K562 (cell line): ENCODE data around the gene MYCBPAP. TPM values are rescaled to one million over a fixed set of nuclear protein-coding genes. Genes with fewer than 3 reads are reported as not detected.

Experiments
- ATAC-seq: fragments of 200-7000 bp; cut with Tn5 transposase; 3 replicates; pipeline ENCODE4 v1.9.1; 2020; ENCODE audit warnings: moderate library complexity
- BruUV-seq: library from RNA; stranded (reverse); fragments of 400-500 nt; replicated peaks from 2 replicates; lab custom pipeline; 2021; lab: Mats Ljungman, UMichigan
- CTCF ChIA-PET: fragments of 300-600 bp; formaldehyde crosslinking; extraction: SDS; loops from one replicate; lab custom pipeline; 2021; ENCODE audit warnings: low intra/inter-chr PET ratio; lab: Yijun Ruan, JAX
- POLR2A ChIA-PET: fragments of 300-600, 350-650 bp; sonication (Branson Sonifier 250); formaldehyde crosslinking; extraction: SDS; loops from one replicate; lab custom pipeline; 2021; ENCODE audit warnings: antibody characterized with exemption, inconsistent platforms; lab: Yijun Ruan, JAX
- DNase-seq, 4 experiments: peaks; one replicate each; pipeline versions ENCODE4 v3.0.0 to v3.0.0-alpha.2; 2011 to 2018; ENCODE audit warnings: low spot score in 3 of 4, mixed read lengths in 3 of 4; ENCODE audit errors: extremely low read depth in 1 of 4
- FAIRE-seq: peaks from 2 replicates; lab custom pipeline; 2011; peaks lifted over from hg19 to GRCh38; lab: Jason Lieb, UNC
- H2AFZ ChIP-seq: 2 replicates; pipeline ENCODE4 v1.6.0; 2011; ENCODE audit warnings: low read depth, low read length, control low read depth, inconsistent platforms
- H3K27ac ChIP-seq: fragments of 200-600 bp; 3 replicates; pipeline ENCODE4 v1.8.0; 2011; ENCODE audit warnings: low read depth, mild to moderate bottlenecking, control low read depth, inconsistent platforms, low read length, moderate library complexity, mixed read lengths; ENCODE audit errors: extremely low read depth
- H3K27me3 ChIP-seq, 2 experiments: fragments of 300-600 bp in 1 of 2; 2 replicates in 1 of 2; 3 replicates in 1 of 2; pipeline versions ENCODE4 v1.6.0 to v1.8.0; 2011; ENCODE audit warnings: inconsistent platforms in 2 of 2, low read length in 2 of 2, mild to moderate bottlenecking in 1 of 2, mixed read lengths in 1 of 2, moderate library complexity in 1 of 2; ENCODE audit not compliant: control insufficient read depth in 2 of 2, insufficient read depth in 2 of 2
- H3K36me3 ChIP-seq: fragments of 300-600 bp; 3 replicates; pipeline ENCODE4 v1.8.0; 2011; ENCODE audit warnings: mild to moderate bottlenecking, low read length, inconsistent platforms; ENCODE audit not compliant: control insufficient read depth, insufficient read depth
- H3K4me1 ChIP-seq, 2 experiments: fragments of 200-600 bp in 1 of 2; replicated peaks in 1 of 2; 2 replicates in 1 of 2; 3 replicates in 1 of 2; pipeline versions ENCODE4 v1.5.1 to v1.8.0; 2011; ENCODE audit warnings: inconsistent platforms in 2 of 2, low read length in 2 of 2, mild to moderate bottlenecking in 1 of 2, mixed read lengths in 1 of 2, moderate library complexity in 1 of 2; ENCODE audit not compliant: control insufficient read depth in 2 of 2, insufficient read depth in 2 of 2
- H3K4me2 ChIP-seq: 2 replicates; pipeline ENCODE4 v1.6.1; 2011; ENCODE audit warnings: low read length, control low read depth, inconsistent platforms, mixed read lengths; ENCODE audit not compliant: insufficient read depth
- H3K4me3 ChIP-seq: fragments of 200-600 bp; sonication (generic), shearing (Covaris generic); 2 replicates; pipeline ENCODE4 v1.5.1; 2016; ENCODE audit warnings: control low read depth, inconsistent platforms
- H3K79me2 ChIP-seq: fragments of 200-600 bp; 3 replicates; pipeline ENCODE4 v1.8.0; 2011; ENCODE audit warnings: low read length, inconsistent platforms; ENCODE audit not compliant: control insufficient read depth, insufficient read depth
- H3K9ac ChIP-seq, 2 experiments: 2 replicates each; pipeline versions ENCODE4 v1.6.0 to v1.6.1; 2011; ENCODE audit warnings: low read depth in 2 of 2, low read length in 2 of 2, control low read depth in 1 of 2, inconsistent platforms in 1 of 2, mild to moderate bottlenecking in 1 of 2, mixed read lengths in 1 of 2; ENCODE audit not compliant: insufficient read depth in 1 of 2
- H3K9me1 ChIP-seq: one replicate; pipeline ENCODE4 v1.6.0; 2011; ENCODE audit warnings: inconsistent platforms, mild to moderate bottlenecking, low read length, moderate library complexity; ENCODE audit not compliant: control insufficient read depth, insufficient read depth
- H3K9me3 ChIP-seq: replicated peaks from 2 replicates; pipeline ENCODE4 v1.5.1; 2011; ENCODE audit warnings: low read depth, low read length, inconsistent platforms; ENCODE audit not compliant: control insufficient read depth, insufficient read depth
- H4K20me1 ChIP-seq: replicated peaks from 2 replicates; pipeline ENCODE4 v1.6.1; 2011; ENCODE audit warnings: low read length, inconsistent platforms, mixed read lengths; ENCODE audit not compliant: control insufficient read depth, insufficient read depth
- AFF4 ChIP-seq: sonication (generic); formaldehyde crosslinking; IDR thresholded peaks from 2 replicates; pipeline ENCODE4 v1.8.0; 2023; ENCODE audit warnings: mild to moderate bottlenecking, missing genetic modification reagents
- CREBBP ChIP-seq: IDR thresholded peaks from one replicate; pipeline ENCODE4 v1.6.1; 2012; ENCODE audit warnings: low read depth, mild to moderate bottlenecking, control low read depth, inconsistent platforms, low read length
- CREM ChIP-seq: IDR thresholded peaks from 2 replicates; pipeline ENCODE4 v1.6.1; 2014; ENCODE audit warnings: antibody characterized with exemption, low read depth
- ELF1 ChIP-seq: fragments of 200-800 bp; sonication (Bioruptor generic); IDR thresholded peaks from 2 replicates; pipeline ENCODE4 v1.6.1; 2016; ENCODE audit warnings: missing genetic modification characterization, missing compliant biosample characterization
- GATAD2B ChIP-seq: fragments of 450-650 bp; IDR thresholded peaks from 2 replicates; pipeline ENCODE4 v1.6.1; 2017; ENCODE audit warnings: mild to moderate bottlenecking, borderline replicate concordance
- HMG20B ChIP-seq: fragments of 250-450 bp; sonication (Bioruptor Pico); IDR thresholded peaks from 2 replicates; pipeline ENCODE4 v1.5.0; 2021; ENCODE audit warnings: mild to moderate bottlenecking
- HSF4 ChIP-seq: fragments of 250-450 bp; sonication (Bioruptor Pico); IDR thresholded peaks from 2 replicates; pipeline ENCODE4 v2.1.2; 2022; ENCODE audit warnings: mild to moderate bottlenecking, moderate library complexity, borderline replicate concordance
- MIER1 ChIP-seq: fragments of 450-650 bp; IDR thresholded peaks from 2 replicates; pipeline ENCODE4 v1.6.1; 2016; ENCODE audit warnings: antibody characterized with exemption, mild to moderate bottlenecking, low read depth
- NONO ChIP-seq, 2 experiments: fragments of 200-400 bp in 1 of 2; fragments of 450-650 bp in 1 of 2; formaldehyde crosslinking in 1 of 2; IDR thresholded peaks; 2 replicates each; pipeline ENCODE4 v1.6.1; 2017; ENCODE audit warnings: low read depth in 2 of 2, mild to moderate bottlenecking in 2 of 2, moderate library complexity in 2 of 2, low read length in 1 of 2
- SIRT6 ChIP-seq: IDR thresholded peaks from one replicate; pipeline ENCODE4 v1.6.1; 2012; ENCODE audit warnings: low read depth, mild to moderate bottlenecking, control low read depth, inconsistent platforms, low read length, moderate library complexity
- ZNF184 ChIP-seq: sonication (generic); formaldehyde crosslinking; IDR thresholded peaks from 2 replicates; pipeline ENCODE4 v1.5.0; 2020; ENCODE audit warnings: missing genetic modification reagents
- WGBS: fragments of 100-300 bp; shearing (Covaris generic); methylation state at CpG from one replicate; pipeline ENCODE4 v1.1.6; 2016; ENCODE audit warnings: low coverage, mixed read lengths; ENCODE audit not compliant: insufficient coverage; ENCODE audit errors: missing lambda C conversion rate; 5-methylcytosine and 5-hydroxymethylcytosine counted together
- in situ Hi-C: fragments of 300-500 bp; cut with MboI; formaldehyde crosslinking; loops from 4 replicates; pipeline ENCODE4 v1.15.0; 2018; ENCODE audit warnings: inconsistent platforms, mixed read lengths
- intact Hi-C: fragments of 100-400 bp; cut with micrococcal nuclease; formaldehyde crosslinking; loops from 2 replicates; pipeline ENCODE4 v1.14.2; 2022
- polyA plus RNA-seq, 8 experiments: library from polyadenylated mRNA; depleted of rRNA in 4 of 8; stranded (reverse) in 5 of 8; unstranded in 3 of 8; fragments of >200 nt; fragmentation: Nextera tagmentation in 2 of 8; fragmentation: Illumina TruSeq in 1 of 8; extraction: Ambion mirVana in 2 of 8; extraction: Trizol in 1 of 8; gene quantifications; 2 replicates each; pipeline versions ENCODE4 v1.2.1 to v1.2.3, GENCODE V29; 2011 to 2014; ENCODE audit warnings: inconsistent platforms in 1 of 8, missing spikeins in 1 of 8
- total RNA-seq, 7 experiments: library from RNA; depleted of rRNA in 6 of 7; stranded (reverse); fragments of >200 nt in 6 of 7; fragmentation: Illumina TruSeq in 2 of 7; extraction: Trizol in 2 of 7; gene quantifications; 2 replicates each; pipeline versions ENCODE4 v1.2.1 to v1.2.3, GENCODE V29; 2011 to 2021; ENCODE audit warnings: low replicate concordance in 1 of 7

The MYCBPAP gene
- total and polyA plus RNA-seq, 9 of the 15 experiments (the other 6 are each of a cell fraction or from before 2014, with no cell fraction given), result not detected

- TF ChIP-seq NONO (IDR thresholded peaks at IDR 0.05; ENCODE audit: low read depth in 2 of 2, low read length in 1 of 2), result no peak
- no peak for TF ChIP-seq CREBBP
- no peak for TF ChIP-seq ELF1 (tag)
- TF ChIP-seq MIER1, result no peak
- TF ChIP-seq CREM, result no peak
- TF ChIP-seq HSF4 (CRISPR knock-in tag), result no peak
- no peak for TF ChIP-seq ZNF184 (CRISPR knock-in tag)
- TF ChIP-seq HMG20B, result no peak
- no peak for TF ChIP-seq SIRT6
- no peak for TF ChIP-seq AFF4
- no peak for TF ChIP-seq GATAD2B
- TF ChIP-seq, all 486 proteins: peak for 0
- no peak overlapping the region for H3K4me3 ChIP-seq
- H4K20me1 ChIP-seq, result peaks cover 16% of the 10 kb centered on the region
- ChIA-PET POLR2A (interaction anchor here (1.2 kb wide), 1 partner anchor 14 kb away, joined by 3 read pairs; no protein-coding TSS in a partner anchor), CTCF (no interaction called here)
- H3K4me1 ChIP-seq, result peaks cover 0 to 22% of the 10 kb centered on the region in 2 experiments; a peak in 2 of 5 replicates
- no peak for DNase-seq
- no TSS peak for BruUV-seq
- no peak for ATAC-seq
- H3K36me3 ChIP-seq, result no peaks in the 10 kb centered on the region
- peaks cover 19 to 84% of the 10 kb centered on the region in 2 experiments; a peak in 4 of 5 replicates for H3K27me3 ChIP-seq
- H3K9me3 ChIP-seq, result no peaks in the 10 kb centered on the region
- intact Hi-C loops, result no loop called here
- H3K9me1 ChIP-seq, result no peaks in the 10 kb centered on the region
- H3K79me2 ChIP-seq, result no peaks in the 10 kb centered on the region
- 23% methylated on average over 9 of the region's 9 CpGs for WGBS
- H3K4me2 ChIP-seq, result no peak overlapping the region
- no peak overlapping the region for H2AFZ ChIP-seq
- in situ Hi-C loops, result no loop called here
- FAIRE-seq, result no peak
- H3K9ac ChIP-seq, result no peak overlapping the region
- H3K27ac ChIP-seq, result no peak overlapping the region
Measured at GRCh38 chr17:50465635-50466034, 42.6 kb upstream of the MYCBPAP start.
